Erythroblast (primary cell): ENCODE results near the gene CCDC91.

Experiments
- GATA1 ChIP-seq: IDR thresholded peaks from 2 replicates; pipeline ENCODE4 v1.6.1; 2011; ENCODE audit warnings: low read depth, mild to moderate bottlenecking, control low read depth, low read length, moderate library complexity
- POLR2A ChIP-seq: IDR thresholded peaks from 2 replicates; pipeline ENCODE4 v1.6.1; 2011; ENCODE audit warnings: mild to moderate bottlenecking, low read length

DNA sequence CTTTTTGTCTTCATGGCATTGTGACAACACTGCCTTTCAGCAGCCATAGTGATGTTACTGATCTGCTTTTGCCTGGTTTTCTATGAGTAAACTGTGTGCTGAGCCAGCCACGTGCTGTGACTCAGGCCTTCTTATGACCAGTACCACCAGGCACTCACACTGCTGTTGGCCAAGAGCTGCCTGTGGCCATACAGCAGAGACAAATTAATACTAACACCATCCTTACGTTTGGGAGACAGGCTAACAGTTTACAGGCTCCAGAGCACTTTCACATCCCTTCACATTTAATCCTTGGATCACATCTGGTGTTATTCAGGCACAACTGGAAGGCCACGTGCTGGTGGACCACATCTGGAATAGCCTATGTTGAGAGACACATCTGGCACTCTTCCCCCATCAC lies 377.9 kb downstream of the CCDC91 start:
- TF ChIP-seq POLR2A (no peak), GATA1 (no peak)
